HepG2 (cell line): ENCODE measurements around the gene HSP90AB1. TPM values are rescaled to one million over a fixed set of nuclear protein-coding genes. Genes with fewer than 3 reads are reported as not detected.
A peak's percentile ranks its signal among the peaks of the same experiment; 100 is the strongest.

Source experiments
- AHR ChIP-seq: IDR thresholded peaks from 2 replicates; pipeline ENCODE4 v1.6.1; 2018; ENCODE audit warnings: missing genetic modification reagents, missing compliant biosample characterization
- E2F2 ChIP-seq: sonication (generic); formaldehyde crosslinking; IDR thresholded peaks from 2 replicates; pipeline ENCODE4 v1.4.0; 2020; ENCODE audit warnings: missing genetic modification reagents, borderline replicate concordance
- FOSL2 ChIP-seq: sonication (generic); formaldehyde crosslinking; IDR thresholded peaks from 2 replicates; pipeline ENCODE4 v1.4.0; 2020; ENCODE audit warnings: missing genetic modification reagents
- FOXO1 ChIP-seq: sonication (generic); formaldehyde crosslinking; IDR thresholded peaks from 2 replicates; pipeline ENCODE4 v1.4.0; 2020; ENCODE audit warnings: missing genetic modification reagents
- KDM3A ChIP-seq: IDR thresholded peaks from 2 replicates; pipeline ENCODE4 v1.6.1; 2018; ENCODE audit warnings: low read depth, missing compliant biosample characterization
- NR2F6 ChIP-seq, 2 experiments: IDR thresholded peaks; 2 replicates each; pipeline ENCODE4 v1.6.1; 2016; ENCODE audit warnings: antibody characterized with exemption in 1 of 2, mild to moderate bottlenecking in 1 of 2
- SKIL ChIP-seq: sonication (generic); formaldehyde crosslinking; IDR thresholded peaks from 2 replicates; pipeline ENCODE4 v1.8.0; 2022; ENCODE audit warnings: missing genetic modification reagents, mild to moderate bottlenecking, moderate library complexity, borderline replicate concordance
- SOX6 ChIP-seq, 2 experiments: fragments of 450-650 bp in 1 of 2; sonication (generic) in 1 of 2; formaldehyde crosslinking in 1 of 2; IDR thresholded peaks; 2 replicates each; pipeline versions ENCODE4 v1.4.0 to v1.6.1; 2017 to 2020; ENCODE audit warnings: antibody characterized with exemption in 1 of 2, mild to moderate bottlenecking in 1 of 2, missing genetic modification reagents in 1 of 2
- TFDP2 ChIP-seq: sonication (generic); formaldehyde crosslinking; IDR thresholded peaks from 2 replicates; pipeline ENCODE4 v1.4.0; 2020; ENCODE audit warnings: missing genetic modification reagents
- ZBTB10 ChIP-seq: sonication (generic); formaldehyde crosslinking; IDR thresholded peaks from 2 replicates; pipeline ENCODE4 v1.4.0; 2020; ENCODE audit warnings: missing genetic modification reagents, borderline replicate concordance
- ZIK1 ChIP-seq: sonication (generic); formaldehyde crosslinking; IDR thresholded peaks from 2 replicates; pipeline ENCODE4 v1.5.0; 2020; ENCODE audit warnings: mild to moderate bottlenecking, low read depth, missing genetic modification reagents, borderline replicate concordance
- ZNF333 ChIP-seq: sonication (generic); formaldehyde crosslinking; IDR thresholded peaks from 2 replicates; pipeline ENCODE4 v1.4.0; 2020; ENCODE audit warnings: mild to moderate bottlenecking, missing genetic modification reagents, borderline replicate concordance
- ZNF451 ChIP-seq: sonication (generic); formaldehyde crosslinking; IDR thresholded peaks from 2 replicates; pipeline ENCODE4 v1.5.0; 2020; ENCODE audit warnings: mild to moderate bottlenecking, missing genetic modification reagents
- ZNF484 ChIP-seq: sonication (generic); formaldehyde crosslinking; IDR thresholded peaks from 2 replicates; pipeline ENCODE4 v1.5.1; 2020; ENCODE audit warnings: mild to moderate bottlenecking, low read depth, missing genetic modification reagents, borderline replicate concordance
- ZSCAN25 ChIP-seq: sonication (generic); formaldehyde crosslinking; IDR thresholded peaks from 2 replicates; pipeline ENCODE4 v1.8.0; 2022; ENCODE audit warnings: mild to moderate bottlenecking, missing genetic modification reagents
- polyA plus RNA-seq, 8 experiments: library from polyadenylated mRNA; depleted of rRNA in 3 of 8; stranded (reverse) in 7 of 8; unstranded in 1 of 8; fragments of >200 nt; fragmentation: Illumina TruSeq in 4 of 8; extraction: Trizol in 4 of 8; gene quantifications; 2 replicates each; pipeline versions ENCODE4 v1.2.1 to v1.2.3, GENCODE V29; 2011 to 2016; ENCODE audit warnings: low read depth in 4 of 8, missing spikeins in 1 of 8, mixed read lengths in 1 of 8; ENCODE audit not compliant: insufficient read depth in 1 of 8
- total RNA-seq, 5 experiments: library from RNA; depleted of rRNA; stranded (reverse); fragments of >200 nt; fragmentation: Illumina TruSeq; extraction: Trizol; gene quantifications; 2 replicates each; pipeline ENCODE4 v1.2.3, GENCODE V29; 2016; ENCODE audit warnings: low read depth in 1 of 5
- TF ChIP-seq, protein P1 (sequence below): sonication (generic); formaldehyde crosslinking; IDR thresholded peaks from 2 replicates; pipeline ENCODE4 v1.4.0; 2020; ENCODE audit warnings: missing genetic modification reagents, borderline replicate concordance

HSP90AB1 gene
- total and polyA plus RNA-seq, 2 of the 13 experiments (the other 11 are each of a cell fraction or from before 2014, with no cell fraction given) = 1,325 to 1,472 TPM

DNA sequence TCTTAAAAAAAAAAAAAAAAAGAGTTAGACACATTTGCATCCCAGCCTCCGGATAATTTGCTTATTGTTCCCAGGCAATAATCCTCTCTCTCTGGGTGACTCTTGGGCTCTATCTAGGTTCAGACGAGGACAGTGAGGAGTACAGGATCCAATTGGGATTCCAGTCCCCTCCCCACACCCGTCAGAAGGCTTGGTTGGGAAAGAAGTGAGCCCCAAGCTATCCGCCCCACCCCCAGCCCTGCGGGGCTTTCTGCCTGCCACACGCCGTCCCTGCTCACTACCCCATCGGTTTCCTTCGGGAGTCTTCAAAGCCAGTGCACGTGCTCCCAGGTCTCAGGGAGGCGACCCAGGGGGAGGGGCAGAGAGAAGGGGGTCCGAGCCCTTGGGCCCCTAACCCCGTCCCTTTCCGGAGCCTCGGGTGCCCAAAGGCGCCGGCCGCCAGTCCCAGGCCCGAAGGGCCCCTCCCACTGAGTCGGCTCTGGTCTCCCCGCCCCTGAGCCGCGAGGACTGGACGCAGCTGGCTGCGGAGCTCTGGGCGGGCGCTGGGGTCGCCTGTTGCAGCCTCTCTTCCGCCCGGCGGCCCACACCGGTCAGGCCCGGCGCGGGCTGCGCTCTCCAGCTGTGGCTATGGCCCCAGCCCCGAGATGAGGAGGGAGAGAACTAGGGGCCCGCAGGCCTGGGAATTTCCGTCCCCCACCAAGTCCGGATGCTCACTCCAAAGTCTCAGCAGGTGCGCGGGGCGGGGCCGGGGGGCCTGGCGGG lies 27.7 kb upstream of the HSP90AB1 start (continued):
- TF ChIP-seq, protein P1, sequence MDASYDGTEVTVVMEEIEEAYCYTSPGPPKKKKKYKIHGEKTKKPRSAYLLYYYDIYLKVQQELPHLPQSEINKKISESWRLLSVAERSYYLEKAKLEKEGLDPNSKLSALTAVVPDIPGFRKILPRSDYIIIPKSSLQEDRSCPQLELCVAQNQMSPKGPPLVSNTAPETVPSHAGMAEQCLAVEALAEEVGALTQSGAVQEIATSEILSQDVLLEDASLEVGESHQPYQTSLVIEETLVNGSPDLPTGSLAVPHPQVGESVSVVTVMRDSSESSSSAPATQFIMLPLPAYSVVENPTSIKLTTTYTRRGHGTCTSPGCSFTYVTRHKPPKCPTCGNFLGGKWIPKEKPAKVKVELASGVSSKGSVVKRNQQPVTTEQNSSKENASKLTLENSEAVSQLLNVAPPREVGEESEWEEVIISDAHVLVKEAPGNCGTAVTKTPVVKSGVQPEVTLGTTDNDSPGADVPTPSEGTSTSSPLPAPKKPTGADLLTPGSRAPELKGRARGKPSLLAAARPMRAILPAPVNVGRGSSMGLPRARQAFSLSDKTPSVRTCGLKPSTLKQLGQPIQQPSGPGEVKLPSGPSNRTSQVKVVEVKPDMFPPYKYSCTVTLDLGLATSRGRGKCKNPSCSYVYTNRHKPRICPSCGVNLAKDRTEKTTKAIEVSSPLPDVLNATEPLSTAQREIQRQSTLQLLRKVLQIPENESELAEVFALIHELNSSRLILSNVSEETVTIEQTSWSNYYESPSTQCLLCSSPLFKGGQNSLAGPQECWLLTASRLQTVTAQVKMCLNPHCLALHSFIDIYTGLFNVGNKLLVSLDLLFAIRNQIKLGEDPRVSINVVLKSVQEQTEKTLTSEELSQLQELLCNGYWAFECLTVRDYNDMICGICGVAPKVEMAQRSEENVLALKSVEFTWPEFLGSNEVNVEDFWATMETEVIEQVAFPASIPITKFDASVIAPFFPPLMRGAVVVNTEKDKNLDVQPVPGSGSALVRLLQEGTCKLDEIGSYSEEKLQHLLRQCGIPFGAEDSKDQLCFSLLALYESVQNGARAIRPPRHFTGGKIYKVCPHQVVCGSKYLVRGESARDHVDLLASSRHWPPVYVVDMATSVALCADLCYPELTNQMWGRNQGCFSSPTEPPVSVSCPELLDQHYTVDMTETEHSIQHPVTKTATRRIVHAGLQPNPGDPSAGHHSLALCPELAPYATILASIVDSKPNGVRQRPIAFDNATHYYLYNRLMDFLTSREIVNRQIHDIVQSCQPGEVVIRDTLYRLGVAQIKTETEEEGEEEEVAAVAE (CRISPR knock-in tag) = peak; percentile 75; the same call in 1 of the 2 replicates
- peak; percentile 95 for TF ChIP-seq KDM3A (CRISPR knock-in tag)
- no peak for TF ChIP-seq SKIL (CRISPR knock-in tag)
- TF ChIP-seq ZNF484 (CRISPR knock-in tag) = no peak
- TF ChIP-seq ZIK1 (CRISPR knock-in tag) = no peak
- TF ChIP-seq ZNF451 = peak; percentile 83; the same call in 1 of the 2 replicates
- no peak for TF ChIP-seq NR2F6 (IDR thresholded peaks at IDR 0.05)
- TF ChIP-seq NR2F6 (CRISPR knock-in tag; IDR thresholded peaks at IDR 0.05) = no peak
- TF ChIP-seq FOSL2 (CRISPR knock-in tag) = peak; percentile 51; the same call in 1 of the 2 replicates
- peak; percentile 81 for TF ChIP-seq TFDP2
- TF ChIP-seq SOX6 (IDR thresholded peaks at IDR 0.05) = no peak
- TF ChIP-seq SOX6 (CRISPR knock-in tag; IDR thresholded peaks at IDR 0.05) = no peak; the same call in 1 of the 2 replicates
- TF ChIP-seq ZSCAN25 (CRISPR knock-in tag) = no peak
- peak; percentile 66; the same call in 1 of the 2 replicates for TF ChIP-seq FOXO1 (CRISPR knock-in tag)
- no peak; the same call in 1 of the 2 replicates for TF ChIP-seq ZBTB10
- TF ChIP-seq E2F2 (CRISPR knock-in tag) = no peak
- TF ChIP-seq AHR = no peak
- no peak for TF ChIP-seq ZNF333
